GM04504 (cell line): ENCODE results near the gene SAV1.
"Not testable (repeated sequence)": the region's sequence is repeated elsewhere in the genome, so short reads cannot be mapped to it uniquely, and the experiment has no call there.

ENCODE experiments used
- DNase-seq: peaks from one replicate; pipeline ENCODE4 v3.0.0-alpha.2; 2012; ENCODE audit warnings: low read depth

SAV1 gene

GRCh38 chr14:50665300-50665699 is 2.8 kb downstream of the SAV1 start:
- not testable (repeated sequence) for DNase-seq

- DNase-seq, result not testable (repeated sequence)
Observed at GRCh38 chr14:50664579-50664978, 3.5 kb downstream of the SAV1 start.

GRCh38 chr14:50659327-50659974 is 8.7 kb downstream of the SAV1 start:
- DNase-seq, result no peak

- DNase-seq, result peak; percentile 39
Observed at GRCh38 chr14:50658203-50658602, 9.9 kb downstream of the SAV1 start.

GRCh38 chr14:50657753-50658152 is 10.4 kb downstream of the SAV1 start:
- no peak for DNase-seq

- DNase-seq, result no peak
Observed at GRCh38 chr14:50656776-50657175, 11.3 kb downstream of the SAV1 start.

- DNase-seq, result no peak
Observed at GRCh38 chr14:50649691-50650090, 18.4 kb downstream of the SAV1 start.

GRCh38 chr14:50647753-50648152 is 20.4 kb downstream of the SAV1 start:
- no peak for DNase-seq

GRCh38 chr14:50647282-50647681 is 20.8 kb downstream of the SAV1 start:
- no peak for DNase-seq

GRCh38 chr14:50635141-50635540 is 33.0 kb downstream of the SAV1 start:
- no peak for DNase-seq

- no peak for DNase-seq
Observed at GRCh38 chr14:50633954-50634353, 34.2 kb downstream of the SAV1 start.

GRCh38 chr14:50631408-50631821 is 36.7 kb downstream of the SAV1 start:
- no peak for DNase-seq

- DNase-seq, result not testable (repeated sequence)
Observed at GRCh38 chr14:50624947-50625346, 43.2 kb downstream of the SAV1 start.

GRCh38 chr14:50624447-50624846 is 43.7 kb downstream of the SAV1 start:
- no peak for DNase-seq

GRCh38 chr14:50622978-50623377 is 45.1 kb downstream of the SAV1 start:
- no peak for DNase-seq

GRCh38 chr14:50620341-50620740 is 47.8 kb downstream of the SAV1 start:
- DNase-seq, result no peak

GRCh38 chr14:50619569-50620141 is 48.5 kb downstream of the SAV1 start:
- DNase-seq, result no peak

GRCh38 chr14:50616275-50616674 is 51.8 kb downstream of the SAV1 start:
- DNase-seq, result no peak

- no peak for DNase-seq
Observed at GRCh38 chr14:50615552-50615951, 52.6 kb downstream of the SAV1 start.

- no peak for DNase-seq
Observed at GRCh38 chr14:50615056-50615455, 53.0 kb downstream of the SAV1 start.

GRCh38 chr14:50612806-50613205 is 55.3 kb downstream of the SAV1 start:
- DNase-seq, result no peak

- DNase-seq, result no peak
Observed at GRCh38 chr14:50610465-50610864, 57.6 kb downstream of the SAV1 start.

- DNase-seq, result no peak
Observed at GRCh38 chr14:50608302-50608851, 59.7 kb downstream of the SAV1 start.

- DNase-seq, result no peak
Observed at GRCh38 chr14:50607761-50608160, 60.3 kb downstream of the SAV1 start.
